ENCODE data around the gene GPR180.

The GPR180 gene

GRCh38 chr13:94586371-94586770, 15.3 kb upstream of the GPR180 start:
- Histone ChIP-seq H3K4me3 (replicated peaks; ENCODE audit: insufficient read depth, low read length) (no peak overlapping the region), H3K27me3 (ENCODE audit: insufficient read depth, poor library complexity, severe bottlenecking) (no peaks in the 10 kb centered on the region), H3K27ac (replicated peaks) (no peak overlapping the region)
- no peak for DNase-seq (ENCODE audit: low read depth in 1 of 2, low spot score in 1 of 2)
- TF ChIP-seq GABPA (IDR thresholded peaks at IDR 0.05; ENCODE audit: low read depth) (no peak), CTCF (IDR thresholded peaks at IDR 0.05; ENCODE audit: insufficient read depth, low read length) (no peak), REST (IDR thresholded peaks at IDR 0.05; ENCODE audit: insufficient replicate concordance, low read depth) (no peak), SPI1 (IDR thresholded peaks at IDR 0.05; ENCODE audit: borderline replicate concordance, low read depth) (no peak), POLR2AphosphoS5 (IDR thresholded peaks at IDR 0.05; ENCODE audit: low read depth) (no peak)

GRCh38 chr13:94588541-94588940, 13.1 kb upstream of the GPR180 start:
- TF ChIP-seq REST (IDR thresholded peaks at IDR 0.05; ENCODE audit: insufficient replicate concordance, low read depth) (no peak), CTCF (IDR thresholded peaks at IDR 0.05; ENCODE audit: insufficient read depth, low read length) (no peak), GABPA (IDR thresholded peaks at IDR 0.05; ENCODE audit: low read depth) (no peak), POLR2AphosphoS5 (IDR thresholded peaks at IDR 0.05; ENCODE audit: low read depth) (no peak), SPI1 (IDR thresholded peaks at IDR 0.05; ENCODE audit: borderline replicate concordance, low read depth) (no peak)
- Histone ChIP-seq H3K27me3 (ENCODE audit: insufficient read depth, poor library complexity, severe bottlenecking) (no peaks in the 10 kb centered on the region), H3K4me3 (replicated peaks; ENCODE audit: insufficient read depth, low read length) (no peak overlapping the region), H3K27ac (replicated peaks) (no peak overlapping the region)
- no peak for DNase-seq (ENCODE audit: low read depth in 1 of 2, low spot score in 1 of 2)

- no peak for DNase-seq (ENCODE audit: low read depth in 1 of 2, low spot score in 1 of 2)
- no peak overlapping the region for H3K4me3 ChIP-seq (replicated peaks; ENCODE audit: insufficient read depth, low read length)
- H3K27ac ChIP-seq (replicated peaks), result no peak overlapping the region
- no peaks in the 10 kb centered on the region for H3K27me3 ChIP-seq (ENCODE audit: insufficient read depth, poor library complexity, severe bottlenecking)
- TF ChIP-seq REST (IDR thresholded peaks at IDR 0.05; ENCODE audit: insufficient replicate concordance, low read depth), result no peak
- TF ChIP-seq GABPA (IDR thresholded peaks at IDR 0.05; ENCODE audit: low read depth), result no peak
- no peak for TF ChIP-seq CTCF (IDR thresholded peaks at IDR 0.05; ENCODE audit: insufficient read depth, low read length)
- TF ChIP-seq POLR2AphosphoS5 (IDR thresholded peaks at IDR 0.05; ENCODE audit: low read depth), result no peak
- TF ChIP-seq SPI1 (IDR thresholded peaks at IDR 0.05; ENCODE audit: borderline replicate concordance, low read depth), result no peak
These were observed 10.9 kb upstream of the GPR180 start for GRCh38 chr13:94590744-94591143.

Measured in HL-60 (cell line).